ENCODE data around the gene VAT1L. TPM values are rescaled to one million over a fixed set of nuclear protein-coding genes. Genes with fewer than 3 reads are reported as not detected.

The VAT1L gene
- total and polyA plus RNA-seq, 2 experiments from 2014 or later = 6.2 TPM

DNA sequence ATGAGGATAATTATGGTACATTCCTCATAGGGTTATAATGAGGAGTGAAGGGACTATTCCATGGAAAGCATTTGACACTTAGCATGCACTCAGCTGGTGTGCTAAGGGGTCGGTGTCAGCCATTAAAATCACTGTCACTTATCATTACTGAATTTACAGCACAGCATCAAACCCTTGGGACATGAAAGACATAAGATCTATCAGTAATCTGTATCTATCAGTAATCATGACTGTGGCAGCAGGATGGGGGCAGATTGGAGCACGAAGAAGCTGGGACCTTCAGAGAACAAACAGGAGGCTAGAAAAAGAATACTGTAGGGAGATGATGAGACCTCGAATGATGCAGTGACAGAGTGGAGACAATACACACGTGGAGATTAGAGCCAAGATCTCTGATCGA lies 160.5 kb downstream of the VAT1L start:
- in situ Hi-C loops (cut with MboI) = no loop called here
- 49 to 55% methylated on average over 5 of the region's 5 CpGs for WGBS, 2 experiments (ENCODE audit: low coverage in 1 of 2, low lambda C conversion rate in 2 of 2, missing lambda C conversion rate in 2 of 2)
- no peaks in the 10 kb centered on the region for H3K9me3 ChIP-seq (ENCODE audit: low read depth)
- H3K36me3 ChIP-seq (ENCODE audit: low read depth) = no peaks in the 10 kb centered on the region
- no peak overlapping the region for H3K9ac ChIP-seq
- no peak for DNase-seq
- no peak overlapping the region for H2AFZ ChIP-seq
- no peak overlapping the region for H3K27ac ChIP-seq
- TF ChIP-seq EZH2phosphoT487 (IDR thresholded peaks at IDR 0.05; ENCODE audit: insufficient read depth, low read depth) (no peak), EZH2 (IDR thresholded peaks at IDR 0.05; ENCODE audit: insufficient read depth, poor library complexity, severe bottlenecking) (no peak)
- no peaks in the 10 kb centered on the region for H3K9me2 ChIP-seq (ENCODE audit: insufficient read depth)
- 0 out of 2 replicates have a peak, but pooled peaks cover 3% of the 10 kb centered on the region for H3F3A ChIP-seq (ENCODE audit: insufficient read depth)
- no peak overlapping the region for H3K4me3 ChIP-seq
- no peaks in the 10 kb centered on the region for H3K4me1 ChIP-seq (ENCODE audit: insufficient read depth)
- no peaks in the 10 kb centered on the region for H3K79me2 ChIP-seq (ENCODE audit: insufficient read depth)
- H3K27me3 ChIP-seq (replicated peaks; ENCODE audit: insufficient read depth) = no peaks in the 10 kb centered on the region
- H4K20me1 ChIP-seq (ENCODE audit: insufficient read depth) = no peaks in the 10 kb centered on the region
- H3K4me2 ChIP-seq (ENCODE audit: unreplicated experiment) = no peak overlapping the region

DNA sequence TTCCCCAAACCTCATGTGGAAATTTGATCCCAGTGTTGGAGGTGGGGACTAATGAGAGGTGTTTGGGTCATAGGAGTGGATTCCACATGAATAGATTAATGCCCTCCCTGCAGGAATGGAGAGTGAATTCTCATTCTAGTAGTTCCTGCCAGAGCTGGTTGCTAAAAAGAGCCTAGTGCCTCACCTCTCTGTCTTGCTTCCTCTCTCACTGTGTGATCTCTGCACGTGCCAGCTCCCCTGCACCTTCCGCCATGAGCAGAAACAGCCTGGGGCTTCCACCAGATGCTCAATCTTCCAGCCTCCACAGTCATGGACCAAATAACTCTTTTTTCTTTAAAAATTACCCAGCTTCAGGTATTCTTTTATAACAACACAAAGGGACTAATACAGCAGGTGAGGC lies 161.1 kb downstream of the VAT1L start:
- DNase-seq = no peak
- Histone ChIP-seq H3K27ac (no peak overlapping the region), H3K9me2 (ENCODE audit: insufficient read depth) (no peaks in the 10 kb centered on the region), H3K4me2 (ENCODE audit: unreplicated experiment) (no peak overlapping the region), H3K9ac (no peak overlapping the region), H2AFZ (no peak overlapping the region), H3K79me2 (ENCODE audit: insufficient read depth) (no peaks in the 10 kb centered on the region), H3F3A (ENCODE audit: insufficient read depth) (0 out of 2 replicates have a peak, but pooled peaks cover 3% of the 10 kb centered on the region), H3K9me3 (ENCODE audit: low read depth) (no peaks in the 10 kb centered on the region), H3K4me3 (no peak overlapping the region), H4K20me1 (ENCODE audit: insufficient read depth) (no peaks in the 10 kb centered on the region), H3K36me3 (ENCODE audit: low read depth) (no peaks in the 10 kb centered on the region), H3K27me3 (replicated peaks; ENCODE audit: insufficient read depth) (no peaks in the 10 kb centered on the region), H3K4me1 (ENCODE audit: insufficient read depth) (no peaks in the 10 kb centered on the region)
- TF ChIP-seq EZH2 (IDR thresholded peaks at IDR 0.05; ENCODE audit: insufficient read depth, poor library complexity, severe bottlenecking) = no peak
- no peak for TF ChIP-seq EZH2phosphoT487 (IDR thresholded peaks at IDR 0.05; ENCODE audit: insufficient read depth, low read depth)
- 49 to 57% methylated on average over 2 of the region's 2 CpGs for WGBS, 2 experiments (ENCODE audit: low coverage in 1 of 2, low lambda C conversion rate in 2 of 2, missing lambda C conversion rate in 2 of 2)
- in situ Hi-C loops (cut with MboI) = no loop called here

DNA sequence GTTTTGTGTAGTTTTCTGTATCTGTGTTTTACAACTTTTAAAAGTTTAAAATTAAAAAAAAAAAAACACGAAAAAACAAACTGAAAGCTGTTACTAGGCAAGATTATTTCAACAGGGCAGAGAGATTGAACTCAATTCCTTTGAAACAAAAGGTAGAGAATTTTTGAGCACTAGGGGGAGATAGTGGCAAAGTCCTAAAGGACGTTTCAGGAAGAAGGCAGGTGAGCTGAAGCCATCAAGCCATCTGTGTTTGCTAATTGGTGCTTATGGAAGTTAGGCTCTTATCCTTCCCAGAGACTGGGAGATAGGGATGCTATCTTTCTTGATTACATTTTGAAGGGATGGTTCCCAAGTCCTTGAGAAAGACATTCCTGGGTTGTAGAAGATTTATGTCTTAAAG lies 163.4 kb downstream of the VAT1L start:
- H3K4me3 ChIP-seq = no peak overlapping the region
- no peak overlapping the region for H3K27ac ChIP-seq
- no peaks in the 10 kb centered on the region for H3F3A ChIP-seq (ENCODE audit: insufficient read depth)
- H3K4me2 ChIP-seq (ENCODE audit: unreplicated experiment) = no peak overlapping the region
- in situ Hi-C loops (cut with MboI) = no loop called here
- H3K9me3 ChIP-seq (ENCODE audit: low read depth) = no peaks in the 10 kb centered on the region
- WGBS, 2 experiments (ENCODE audit: low coverage in 1 of 2, low lambda C conversion rate in 2 of 2, missing lambda C conversion rate in 2 of 2) = 23 to 24% methylated on average over 2 of the region's 2 CpGs
- H3K9me2 ChIP-seq (ENCODE audit: insufficient read depth) = no peaks in the 10 kb centered on the region
- H3K79me2 ChIP-seq (ENCODE audit: insufficient read depth) = no peaks in the 10 kb centered on the region
- no peaks in the 10 kb centered on the region for H3K36me3 ChIP-seq (ENCODE audit: low read depth)
- no peaks in the 10 kb centered on the region for H4K20me1 ChIP-seq (ENCODE audit: insufficient read depth)
- TF ChIP-seq EZH2 (IDR thresholded peaks at IDR 0.05; ENCODE audit: insufficient read depth, poor library complexity, severe bottlenecking) (no peak), EZH2phosphoT487 (IDR thresholded peaks at IDR 0.05; ENCODE audit: insufficient read depth, low read depth) (no peak)
- no peak overlapping the region for H3K9ac ChIP-seq
- H3K4me1 ChIP-seq (ENCODE audit: insufficient read depth) = no peaks in the 10 kb centered on the region
- H3K27me3 ChIP-seq (replicated peaks; ENCODE audit: insufficient read depth) = no peaks in the 10 kb centered on the region
- H2AFZ ChIP-seq = no peak overlapping the region
- DNase-seq = no peak

DNA sequence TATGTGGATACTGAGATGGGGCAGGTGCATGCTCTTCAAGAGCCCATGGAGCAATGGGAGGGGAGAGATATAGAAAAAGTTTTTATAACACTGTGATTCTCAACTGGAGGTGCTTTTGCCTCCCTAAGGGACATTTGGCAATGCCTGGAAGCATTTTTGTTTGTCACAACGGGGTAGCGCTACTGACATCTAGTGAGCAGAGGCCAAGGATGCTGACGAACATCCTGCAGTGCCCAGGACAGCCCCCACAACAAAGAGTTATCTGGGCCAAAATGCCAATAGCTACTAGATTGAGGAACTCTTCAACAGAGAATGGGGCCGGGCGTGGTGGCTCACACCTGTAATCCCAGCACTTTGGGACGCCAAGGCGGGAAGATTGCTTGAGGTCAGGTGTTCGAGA lies 166.8 kb downstream of the VAT1L start:
- Histone ChIP-seq H3K4me1 (ENCODE audit: insufficient read depth) (no peaks in the 10 kb centered on the region), H2AFZ (no peak overlapping the region), H3K79me2 (ENCODE audit: insufficient read depth) (no peaks in the 10 kb centered on the region), H3K9me2 (ENCODE audit: insufficient read depth) (no peaks in the 10 kb centered on the region), H3K27ac (no peak overlapping the region), H3K27me3 (replicated peaks; ENCODE audit: insufficient read depth) (no peaks in the 10 kb centered on the region), H3K4me2 (ENCODE audit: unreplicated experiment) (no peak overlapping the region), H3K9ac (no peak overlapping the region), H3K36me3 (ENCODE audit: low read depth) (no peaks in the 10 kb centered on the region), H4K20me1 (ENCODE audit: insufficient read depth) (no peaks in the 10 kb centered on the region), H3K9me3 (ENCODE audit: low read depth) (no peaks in the 10 kb centered on the region), H3K4me3 (no peak overlapping the region), H3F3A (ENCODE audit: insufficient read depth) (no peaks in the 10 kb centered on the region)
- DNase-seq = no peak
- WGBS, 2 experiments (ENCODE audit: low coverage in 1 of 2, low lambda C conversion rate in 2 of 2, missing lambda C conversion rate in 2 of 2) = 79 to 84% methylated on average over 8 of the region's 8 CpGs
- in situ Hi-C loops (cut with MboI) = no loop called here
- no peak for TF ChIP-seq EZH2phosphoT487 (IDR thresholded peaks at IDR 0.05; ENCODE audit: insufficient read depth, low read depth)
- no peak for TF ChIP-seq EZH2 (IDR thresholded peaks at IDR 0.05; ENCODE audit: insufficient read depth, poor library complexity, severe bottlenecking)

DNA sequence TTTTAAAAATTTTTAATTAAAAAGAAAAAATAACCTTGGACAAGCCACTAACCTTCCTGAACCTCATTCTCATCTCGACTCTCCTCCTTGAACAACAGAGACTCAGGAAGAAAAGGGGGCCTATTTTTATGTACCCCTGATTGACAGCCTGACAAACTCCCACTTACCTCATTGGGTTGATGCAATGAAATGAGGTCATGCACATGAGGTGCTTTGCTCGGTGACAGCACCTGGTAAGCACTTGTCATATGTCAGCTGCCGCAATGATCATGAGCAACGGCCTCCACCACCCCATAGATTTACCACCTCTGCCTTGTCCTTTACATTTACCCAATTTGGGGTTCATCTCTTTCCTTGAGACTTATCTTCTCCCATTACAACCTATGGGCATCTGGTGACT lies 167.9 kb downstream of the VAT1L start:
- no peaks in the 10 kb centered on the region for H4K20me1 ChIP-seq (ENCODE audit: insufficient read depth)
- TF ChIP-seq EZH2 (IDR thresholded peaks at IDR 0.05; ENCODE audit: insufficient read depth, poor library complexity, severe bottlenecking) (no peak), EZH2phosphoT487 (IDR thresholded peaks at IDR 0.05; ENCODE audit: insufficient read depth, low read depth) (no peak)
- no peaks in the 10 kb centered on the region for H3K9me2 ChIP-seq (ENCODE audit: insufficient read depth)
- in situ Hi-C loops (cut with MboI) = no loop called here
- no peaks in the 10 kb centered on the region for H3K4me1 ChIP-seq (ENCODE audit: insufficient read depth)
- no peaks in the 10 kb centered on the region for H3K9me3 ChIP-seq (ENCODE audit: low read depth)
- DNase-seq = no peak
- no peak overlapping the region for H3K4me3 ChIP-seq
- no peak overlapping the region for H3K4me2 ChIP-seq (ENCODE audit: unreplicated experiment)
- no peaks in the 10 kb centered on the region for H3K27me3 ChIP-seq (replicated peaks; ENCODE audit: insufficient read depth)
- H3K36me3 ChIP-seq (ENCODE audit: low read depth) = no peaks in the 10 kb centered on the region
- H3F3A ChIP-seq (ENCODE audit: insufficient read depth) = no peaks in the 10 kb centered on the region
- no peak overlapping the region for H3K9ac ChIP-seq
- WGBS, 2 experiments (ENCODE audit: low coverage in 1 of 2, low lambda C conversion rate in 2 of 2, missing lambda C conversion rate in 2 of 2) = 58 to 59% methylated on average over 4 of the region's 4 CpGs
- no peak overlapping the region for H3K27ac ChIP-seq
- H3K79me2 ChIP-seq (ENCODE audit: insufficient read depth) = no peaks in the 10 kb centered on the region
- no peak overlapping the region for H2AFZ ChIP-seq
